ENCODE results near the gene TPT1.
"Not testable (repeated sequence)": the region's sequence is repeated elsewhere in the genome, so short reads cannot be mapped to it uniquely, and the experiment has no call there.

The TPT1 gene

DNA sequence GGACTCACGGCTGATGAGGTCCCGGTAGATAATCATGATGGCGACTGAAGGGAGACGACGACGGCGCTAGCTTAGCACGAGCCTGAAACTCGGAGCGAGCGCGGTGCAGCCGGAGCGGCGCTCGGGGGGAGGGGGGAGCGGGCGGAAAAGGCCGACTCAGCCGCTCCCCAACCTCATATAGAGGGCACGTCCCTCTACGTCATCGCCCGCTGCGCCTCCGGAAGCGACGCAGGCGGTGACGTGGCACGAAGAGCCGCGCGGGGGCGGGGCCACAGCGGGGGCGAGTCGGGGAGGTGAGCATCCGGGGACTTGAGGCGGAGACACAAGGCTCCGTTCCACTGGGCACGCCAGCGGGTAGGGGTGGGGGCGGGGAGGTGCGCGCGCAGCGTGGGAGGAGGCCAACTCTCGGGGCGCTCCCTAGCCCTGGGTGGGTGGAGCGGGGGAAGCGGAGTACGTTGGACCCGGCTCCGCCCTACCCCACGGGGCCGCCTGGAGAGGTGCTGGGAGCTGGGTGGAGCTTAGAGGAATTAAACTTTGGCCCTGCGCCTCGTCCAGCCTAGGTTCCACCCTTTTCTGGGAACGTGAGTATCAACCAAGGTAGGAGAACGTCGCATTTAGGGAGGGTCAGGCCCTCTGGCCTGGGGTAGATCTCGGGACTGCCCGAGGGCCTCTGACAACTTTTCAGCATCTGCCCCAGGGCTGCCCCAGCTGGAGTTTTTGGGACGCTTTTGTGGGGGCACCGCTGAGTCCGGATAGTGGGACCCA is at the start of gene TPT1:
Gene TPT1 (minus strand): TSS at position 150 of the 765 bp plus-strand sequence. CDS start 114 bp downstream, at position 36.
- DNase-seq, result peak; percentile 96

- not testable (repeated sequence) for DNase-seq
These were observed 49.4 kb upstream of the TPT1 start for GRCh38 chr13:45390348-45390747.

DNA sequence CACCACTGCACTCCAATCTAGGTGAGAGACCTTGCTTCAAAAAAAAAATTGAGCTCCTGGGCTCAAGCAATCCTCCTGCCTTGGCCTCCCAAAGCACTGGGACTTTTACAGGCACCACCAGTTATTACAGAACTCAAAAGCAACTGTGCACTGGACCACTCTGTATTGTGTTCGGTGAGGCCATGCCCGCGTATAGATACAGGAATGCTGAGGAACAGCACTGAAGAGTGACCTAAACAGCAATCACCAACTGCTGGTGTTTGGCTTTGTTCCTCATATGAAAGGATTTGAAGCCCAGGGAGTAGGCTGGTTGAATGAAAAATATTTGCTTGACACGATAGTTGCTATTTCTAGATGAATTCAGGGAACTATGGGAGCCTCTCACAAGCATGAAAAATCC is 47.7 kb upstream of the TPT1 start:
- DNase-seq, result no peak

GRCh38 chr13:45386892-45387575 is 46.1 kb upstream of the TPT1 start:
- not testable (repeated sequence) for DNase-seq

GRCh38 chr13:45385907-45386553 is 45.0 kb upstream of the TPT1 start:
- no peak for DNase-seq

- DNase-seq, result no peak
These were observed 44.3 kb upstream of the TPT1 start for GRCh38 chr13:45385320-45385719.

DNA sequence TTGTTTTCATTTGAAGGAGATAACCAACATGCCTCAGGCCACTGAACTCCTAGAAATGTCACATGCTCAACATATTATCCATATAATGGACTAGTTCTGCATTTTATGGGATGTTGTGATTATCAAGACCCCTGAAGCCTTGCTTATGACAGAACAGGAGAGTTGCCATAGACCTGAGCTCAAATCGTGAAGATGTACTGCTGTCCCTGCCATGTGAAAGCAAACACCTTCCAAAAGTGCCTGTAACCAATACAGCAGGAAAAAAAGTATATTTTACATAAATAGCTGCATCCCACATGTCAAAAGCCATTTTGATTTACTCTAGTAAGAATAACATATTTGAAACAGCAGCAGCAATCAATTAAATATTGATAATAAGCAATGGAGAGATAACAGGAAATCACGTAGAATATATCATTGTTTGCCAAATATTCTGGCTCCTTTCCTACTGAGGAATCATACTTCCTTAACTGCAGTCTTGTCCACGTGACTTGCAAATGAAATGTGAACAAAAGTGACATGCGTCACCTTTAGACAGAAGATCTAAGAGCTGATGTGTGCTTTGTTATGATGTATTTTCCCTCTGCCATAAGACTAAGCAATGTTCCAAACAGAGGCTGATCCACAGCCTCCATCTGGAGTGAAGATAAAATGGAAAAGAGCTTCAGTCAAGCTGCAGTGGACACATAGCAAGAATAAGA is 43.6 kb upstream of the TPT1 start:
- DNase-seq, result no peak

DNA sequence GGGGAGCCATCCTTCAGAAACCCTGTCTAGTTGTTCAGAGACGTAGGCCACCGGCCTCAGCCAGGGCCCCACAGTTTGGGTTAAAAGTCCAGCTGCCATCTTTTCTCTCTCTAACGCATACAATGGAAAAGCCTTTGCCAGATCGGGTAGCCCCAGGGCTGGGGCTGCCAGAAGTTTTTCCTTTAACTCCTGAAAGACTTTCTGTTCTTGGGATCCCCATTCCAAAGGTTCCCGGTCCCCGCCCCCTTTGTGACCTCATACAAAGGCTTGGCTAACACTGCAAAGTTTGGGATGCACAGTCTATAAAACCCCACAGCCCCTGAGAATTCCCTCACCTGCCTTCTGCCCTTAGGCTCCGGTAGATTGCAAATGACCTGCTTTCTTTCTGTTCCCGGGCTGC is 41.8 kb upstream of the TPT1 start:
- DNase-seq, result not testable (repeated sequence)

- no peak for DNase-seq
These were observed 40.2 kb upstream of the TPT1 start for GRCh38 chr13:45381196-45381595.

GRCh38 chr13:45380708-45381107 is 39.7 kb upstream of the TPT1 start:
- DNase-seq, result not testable (repeated sequence)

DNA sequence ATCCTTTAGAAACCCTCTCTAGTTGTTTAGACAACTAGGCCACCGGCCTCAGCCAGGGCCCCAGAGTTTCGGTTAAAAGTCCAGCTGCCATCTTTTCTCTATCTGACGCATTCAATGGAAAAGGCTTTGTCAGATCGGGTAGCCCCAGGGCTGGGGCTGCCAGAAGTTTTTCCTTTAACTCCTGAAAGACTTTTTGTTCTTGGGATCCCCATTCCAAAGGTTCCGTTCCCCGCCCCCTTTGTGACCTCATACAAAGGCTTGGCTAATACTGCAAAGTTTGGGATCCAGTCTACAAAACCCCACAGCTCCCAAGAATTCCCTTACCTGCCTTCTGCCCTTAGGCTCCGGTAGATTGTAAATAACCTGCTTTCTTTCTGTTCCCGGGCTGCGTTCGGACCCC is 38.5 kb upstream of the TPT1 start:
- DNase-seq, result not testable (repeated sequence)

DNA sequence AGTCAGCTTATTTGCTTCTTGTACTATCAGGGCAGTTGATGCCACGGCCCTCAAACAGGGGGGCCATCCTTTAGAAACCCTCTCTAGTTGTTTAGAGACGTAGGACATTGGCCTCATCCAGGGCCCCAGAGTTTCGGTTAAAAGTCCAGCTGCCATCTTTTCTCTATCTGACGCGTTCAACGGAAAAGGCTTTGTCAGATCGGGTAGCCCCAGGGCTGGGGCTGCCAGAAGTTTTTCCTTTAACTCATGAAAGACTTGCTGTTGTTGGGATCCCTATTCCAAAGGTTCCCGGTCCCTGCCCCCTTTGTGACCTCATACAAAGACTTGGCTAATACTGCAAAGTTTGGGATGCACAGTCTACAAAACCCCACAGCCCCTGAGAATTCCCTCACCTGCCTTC is 37.8 kb upstream of the TPT1 start:
- DNase-seq, result not testable (repeated sequence)

DNA sequence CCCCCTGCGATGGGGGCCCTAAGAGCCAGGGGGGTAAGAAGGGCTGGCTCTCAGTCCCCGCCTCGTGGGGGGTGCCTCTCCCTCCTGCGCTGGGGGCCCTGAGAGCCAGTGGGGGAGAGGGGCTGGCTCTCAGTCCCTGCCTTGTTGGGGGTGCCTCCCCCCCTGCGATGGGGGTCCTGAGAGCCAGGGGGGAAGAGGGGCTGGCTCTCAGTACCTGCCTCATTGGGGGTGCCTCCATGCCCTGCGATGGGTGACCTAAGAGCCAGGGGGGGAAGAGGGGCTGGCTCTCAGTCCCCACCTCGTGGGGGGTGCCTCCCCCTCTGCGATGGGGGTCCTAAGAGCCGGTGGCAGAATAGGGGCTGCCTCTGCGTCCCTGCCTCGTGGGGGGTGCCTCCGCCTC is 36.3 kb upstream of the TPT1 start:
- not testable (repeated sequence) for DNase-seq

- DNase-seq, result not testable (repeated sequence)
These were observed 35.7 kb upstream of the TPT1 start for GRCh38 chr13:45376651-45377050.

- DNase-seq, result no peak
These were observed 33.9 kb upstream of the TPT1 start for GRCh38 chr13:45374917-45375316.

DNA sequence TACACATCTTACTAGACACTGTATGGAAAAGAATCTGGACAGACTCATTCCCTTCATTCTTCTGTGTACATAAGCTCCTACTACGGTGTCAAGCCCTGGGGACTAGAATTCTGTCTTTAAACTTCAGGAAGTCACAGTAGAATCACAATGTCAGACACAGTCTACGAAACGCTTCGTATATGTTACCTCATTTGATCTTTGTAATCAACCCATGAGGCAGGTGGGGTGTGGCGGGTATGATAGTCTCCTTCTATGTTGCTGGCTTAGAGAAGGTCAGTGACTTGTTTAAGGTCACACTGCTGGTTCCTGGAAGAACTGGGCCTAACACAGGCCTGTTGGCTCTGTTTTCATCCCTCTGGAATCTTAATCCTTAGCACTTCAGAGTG is 32.2 kb upstream of the TPT1 start:
- peak; percentile 64 for DNase-seq

DNA sequence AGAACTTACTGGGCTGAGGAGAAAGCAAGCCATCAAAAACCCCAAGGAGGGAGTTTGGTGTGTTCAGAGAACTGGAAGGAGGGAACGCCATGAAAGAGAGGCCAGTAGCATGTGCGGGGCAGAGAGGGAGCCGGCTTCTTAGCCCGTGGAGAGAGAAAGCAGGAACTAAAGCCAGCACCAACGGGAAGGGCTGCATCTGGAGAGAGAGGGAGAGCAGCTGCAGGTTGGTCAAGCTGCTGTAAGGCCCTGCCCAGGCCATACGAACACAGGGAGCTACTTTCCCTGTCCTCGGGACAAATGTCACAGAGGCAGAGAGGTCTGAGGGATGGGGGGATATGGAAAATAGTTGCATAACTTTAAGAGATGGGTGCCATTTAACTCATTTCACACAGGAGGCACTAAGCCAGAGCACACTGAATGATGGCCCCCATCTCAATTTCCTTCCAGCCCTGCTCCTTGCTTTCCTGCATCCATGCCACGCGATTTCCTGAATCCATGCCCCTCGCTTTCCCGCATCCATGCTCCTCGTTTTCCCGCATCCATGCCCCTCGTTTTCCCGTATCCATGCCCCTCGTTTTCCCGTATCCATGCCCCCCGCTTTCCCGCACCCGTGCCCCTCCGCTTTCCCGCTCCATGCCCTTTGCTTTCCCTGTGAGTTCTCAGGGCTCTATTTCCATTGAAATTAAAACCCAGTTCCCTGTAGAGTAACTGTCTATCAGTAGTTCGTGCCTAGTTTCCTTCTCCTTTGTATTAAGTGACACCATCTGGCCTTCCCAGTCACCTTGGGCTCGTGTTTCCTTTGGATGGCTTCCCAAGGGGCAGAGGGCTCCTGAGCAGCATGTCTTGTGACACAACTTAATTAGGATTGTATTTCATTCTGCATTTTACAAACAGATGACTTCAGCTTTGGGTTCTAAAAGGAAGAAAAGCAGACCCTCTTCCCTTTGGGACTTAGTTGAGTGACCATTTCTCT is 31.5 kb upstream of the TPT1 start:
- peak; percentile 71 for DNase-seq

GRCh38 chr13:45370922-45371406 is 30.0 kb upstream of the TPT1 start:
- DNase-seq, result no peak

DNA sequence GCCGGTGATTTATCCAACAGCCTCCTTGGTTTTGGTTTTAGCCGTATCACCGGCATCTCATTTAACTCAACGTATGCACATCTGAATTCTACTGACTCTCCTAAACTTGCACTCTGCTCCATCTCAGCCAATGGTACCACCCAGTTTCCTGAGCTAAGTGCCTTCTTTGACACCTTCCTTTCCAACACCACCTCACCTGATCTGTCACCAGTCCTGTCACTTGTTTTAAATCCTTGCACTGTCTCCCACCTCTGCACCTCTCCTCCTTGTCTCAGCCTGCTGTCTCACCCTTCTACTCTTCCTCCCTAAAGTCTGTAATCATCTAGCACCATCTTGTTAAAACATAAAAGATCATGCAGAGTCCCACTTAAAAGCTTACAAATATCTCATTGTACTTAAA is 28.1 kb upstream of the TPT1 start:
- no peak for DNase-seq

- peak; percentile 7 for DNase-seq
These were observed 27.6 kb upstream of the TPT1 start for GRCh38 chr13:45368571-45368970.

DNA sequence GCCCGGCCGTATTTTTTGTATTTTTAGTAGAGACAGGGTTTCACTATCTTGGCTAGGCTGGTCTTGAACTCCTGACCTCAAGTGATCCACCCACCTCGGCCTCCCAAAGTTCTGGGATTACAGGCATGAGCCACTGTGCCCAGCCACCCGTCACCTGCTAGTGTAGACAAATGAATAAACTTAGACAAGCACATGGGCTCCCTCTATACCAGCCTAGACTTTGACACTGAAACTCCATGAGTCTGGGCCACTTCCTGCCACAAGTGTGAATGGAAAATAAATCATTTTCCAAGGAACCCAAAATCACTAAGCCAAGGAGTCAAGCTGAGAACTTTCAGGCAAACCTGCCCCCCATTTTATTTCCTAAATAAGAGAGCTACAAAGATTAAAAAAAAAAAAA is 27.0 kb upstream of the TPT1 start:
- no peak for DNase-seq

DNA sequence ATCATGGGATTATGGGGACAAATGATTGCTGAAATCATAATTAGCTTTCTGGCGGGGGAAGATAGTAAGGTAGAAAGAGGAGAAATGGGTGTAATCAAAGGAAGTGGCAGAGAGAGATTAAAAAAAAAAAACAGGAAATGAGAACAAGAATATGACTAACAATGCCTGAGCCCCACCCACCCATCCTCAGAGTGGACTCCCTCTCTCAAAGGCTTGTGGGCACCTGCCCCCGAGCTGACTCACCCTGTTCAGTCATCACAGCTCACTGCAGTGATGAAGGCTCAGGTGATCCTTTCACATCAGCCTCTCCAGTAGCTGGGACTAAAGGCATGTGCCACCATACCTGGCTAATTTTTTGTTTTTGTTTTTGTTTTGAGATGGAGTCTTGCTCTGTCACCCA is 26.4 kb upstream of the TPT1 start:
- DNase-seq, result peak; percentile 68

Data from NCI-H69 (cell line).